HG03439 (cell line): Measurements from ENCODE around the gene PKDREJ.

Experiments used
- ATAC-seq: cut with Tn5 transposase; IDR thresholded peaks from one replicate; pipeline ENCODE4 v1.9.1; 2021; ENCODE audit warnings: mild to moderate bottlenecking, moderate library complexity; ENCODE audit not compliant: unreplicated experiment

Gene PKDREJ

GRCh38 chr22:46290121-46290842 lies 27.1 kb upstream of the PKDREJ start:
- ATAC-seq: no peak

GRCh38 chr22:46289244-46289891 lies 26.2 kb upstream of the PKDREJ start:
- no peak for ATAC-seq

- ATAC-seq: no peak
These were observed 25.7 kb upstream of the PKDREJ start for GRCh38 chr22:46288846-46289243.

DNA sequence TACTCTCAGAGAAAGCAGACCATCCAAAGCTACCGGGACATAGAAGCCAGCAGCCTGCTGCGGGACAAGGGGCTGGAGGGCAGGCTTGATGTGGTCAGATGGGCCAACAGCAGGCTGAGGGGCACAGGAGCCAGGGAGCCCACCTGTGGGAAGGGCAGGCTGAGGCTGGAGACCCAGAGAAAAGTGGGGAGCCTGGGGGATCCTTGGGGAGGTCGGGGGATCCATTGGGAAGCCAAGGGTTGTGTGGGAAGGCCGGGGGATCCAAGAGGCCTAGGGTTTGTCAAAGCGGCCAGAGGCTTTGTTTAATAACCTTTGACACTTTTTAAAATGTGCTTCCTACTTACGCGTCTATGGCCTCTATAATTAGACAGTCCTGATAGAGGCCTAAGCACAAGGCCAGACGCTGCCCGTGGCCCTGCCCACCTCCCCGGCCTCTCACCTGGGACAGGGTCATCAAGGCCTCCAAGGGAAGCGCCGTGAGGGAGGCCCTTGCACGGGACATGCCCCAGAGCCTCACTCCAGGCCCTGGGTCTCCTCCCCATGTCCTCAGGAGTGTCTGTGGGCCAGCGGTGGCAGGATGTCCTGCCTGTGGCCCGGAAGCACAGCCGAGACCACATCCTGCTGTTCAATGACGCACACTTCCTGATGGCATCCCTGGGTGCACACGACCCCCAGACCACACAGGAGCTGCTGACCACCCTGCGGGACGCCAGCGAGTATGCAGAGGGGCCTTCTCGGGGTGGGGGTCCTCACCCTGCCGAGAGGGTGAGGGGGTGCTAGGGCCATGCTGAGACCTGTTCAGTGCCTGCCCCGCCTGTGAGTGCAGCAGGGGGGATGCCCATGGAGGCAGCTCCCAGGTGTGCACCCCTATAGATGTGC lies 25.0 kb upstream of the PKDREJ start:
- peak; percentile 66 for ATAC-seq

- no peak for ATAC-seq
These were observed 24.1 kb upstream of the PKDREJ start for GRCh38 chr22:46286941-46287872.

- ATAC-seq: no peak
These were observed 22.9 kb upstream of the PKDREJ start for GRCh38 chr22:46286006-46286405.

GRCh38 chr22:46281866-46282678 lies 18.9 kb upstream of the PKDREJ start:
- ATAC-seq: no peak

- ATAC-seq: no peak
These were observed 18.0 kb upstream of the PKDREJ start for GRCh38 chr22:46280999-46281623.

DNA sequence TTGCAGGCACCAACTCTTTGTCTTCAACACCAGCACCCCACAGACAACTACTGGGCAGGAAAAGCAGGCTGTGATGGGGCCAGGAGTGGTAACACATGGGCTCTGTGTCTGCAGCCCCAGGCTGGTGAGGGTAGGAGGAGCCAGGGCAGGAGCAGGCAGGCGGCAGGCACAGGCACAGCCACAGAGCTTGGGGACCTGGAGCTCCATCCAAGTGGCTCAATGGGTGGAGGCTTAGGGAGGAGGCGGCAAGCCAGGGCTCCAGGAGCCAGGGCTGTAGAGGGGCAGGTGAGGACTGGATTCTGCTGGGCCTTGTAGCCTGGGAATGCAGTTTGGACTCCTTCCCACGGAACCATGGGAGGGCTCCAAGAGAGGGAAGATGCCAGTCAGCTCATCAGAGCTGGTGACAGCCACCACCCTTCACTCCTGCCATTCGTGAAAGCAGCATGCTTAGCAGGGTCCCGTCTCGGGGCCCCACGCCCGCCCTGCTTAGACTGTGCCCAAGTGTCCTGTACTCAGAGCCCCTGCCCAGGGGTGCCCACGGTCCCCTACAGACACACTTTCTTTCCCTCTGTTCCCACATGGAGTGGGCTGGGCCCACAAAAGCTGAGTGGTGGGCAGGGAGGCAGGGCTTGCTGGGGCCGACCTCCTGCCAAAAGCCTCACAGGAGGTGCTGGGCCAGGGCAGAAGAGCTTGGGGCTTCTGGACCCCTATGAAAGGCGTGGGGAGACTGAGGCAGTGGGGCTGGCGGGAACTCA lies 17.1 kb upstream of the PKDREJ start:
- ATAC-seq: no peak

- no peak for ATAC-seq
These were observed 15.8 kb upstream of the PKDREJ start for GRCh38 chr22:46278656-46279645.

DNA sequence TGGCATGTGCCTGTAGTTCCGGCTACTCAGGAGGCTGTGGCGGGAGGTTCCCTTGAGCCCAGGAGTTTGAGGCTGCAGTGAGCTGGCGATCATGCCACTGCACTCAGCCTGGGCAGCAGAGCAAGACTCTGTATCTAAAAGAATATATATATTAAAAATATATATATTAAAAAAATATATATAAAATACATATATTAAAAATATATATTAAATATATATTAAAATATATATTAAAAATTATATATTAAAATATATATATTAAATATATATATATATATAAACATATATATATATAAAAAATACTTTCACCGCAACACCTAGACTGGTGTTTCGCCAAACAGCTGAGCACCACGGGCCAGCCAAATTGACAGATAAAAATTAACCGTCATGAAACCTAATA lies 13.4 kb upstream of the PKDREJ start:
- ATAC-seq: no peak

GRCh38 chr22:46275455-46276122 lies 12.4 kb upstream of the PKDREJ start:
- no peak for ATAC-seq

DNA sequence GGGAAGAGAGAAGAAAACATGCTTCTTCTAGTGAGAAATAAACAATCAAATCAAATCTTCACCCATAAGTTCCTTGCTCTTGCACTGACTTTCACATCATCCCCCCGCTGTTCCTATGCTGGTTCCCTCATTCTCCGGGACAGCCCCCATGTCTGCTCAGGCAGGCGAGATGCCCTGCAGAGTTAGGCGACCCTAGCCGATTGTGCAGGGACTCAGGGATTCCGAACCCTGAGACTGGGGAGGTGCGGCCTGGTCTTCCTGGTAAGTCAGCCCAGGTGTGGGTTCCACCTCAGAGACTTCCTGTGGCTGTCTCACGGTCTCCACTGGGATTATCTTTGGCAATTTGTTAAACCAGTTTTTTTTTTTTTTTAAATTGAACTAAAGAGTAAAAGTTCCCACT lies 11.2 kb upstream of the PKDREJ start:
- ATAC-seq: no peak

GRCh38 chr22:46273432-46274148 lies 10.4 kb upstream of the PKDREJ start:
- no peak for ATAC-seq

DNA sequence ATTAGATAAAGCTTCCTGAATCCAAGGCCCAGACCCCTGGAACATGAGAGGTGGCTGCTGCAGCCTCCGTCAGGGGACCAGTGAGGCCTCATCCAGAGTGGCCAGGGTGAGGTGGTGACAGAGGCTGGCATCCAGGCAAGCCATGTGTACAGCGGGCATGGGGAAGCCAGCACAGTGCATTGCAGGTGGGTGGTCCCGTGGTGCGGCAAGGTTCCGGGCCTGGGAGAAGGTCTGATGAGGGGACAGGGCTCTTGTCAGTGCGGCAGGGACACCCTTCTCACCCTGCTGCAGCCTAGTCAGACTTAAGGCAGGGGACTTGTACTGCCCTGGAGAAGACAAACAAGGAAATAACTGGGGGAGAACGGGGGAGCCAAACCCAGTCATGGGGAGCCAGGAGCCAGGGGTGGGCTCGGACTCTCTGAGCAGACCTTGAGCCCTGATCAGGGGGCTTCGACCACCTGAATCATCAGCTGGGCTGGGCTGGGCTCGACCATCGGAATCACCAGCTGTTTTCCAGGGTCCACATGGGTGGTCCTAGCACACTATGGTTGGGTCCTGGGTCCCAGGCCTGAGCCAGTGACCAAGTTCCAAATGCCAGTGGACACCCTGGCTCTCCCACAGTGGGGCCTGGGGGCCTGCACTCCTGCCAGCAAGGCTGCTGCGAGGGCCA lies 9.8 kb upstream of the PKDREJ start:
- ATAC-seq: no peak

GRCh38 chr22:46272196-46272595 lies 9.1 kb upstream of the PKDREJ start:
- ATAC-seq: no peak
